Thyroid gland (tissue), 4 donors: ENCODE data around the gene NFILZ. TPM values are rescaled to one million over a fixed set of nuclear protein-coding genes. Genes with fewer than 3 reads are reported as not detected.

ENCODE experiments used
- DNase-seq, 2 donors: peaks; one replicate each; pipeline ENCODE4 v3.0.0-alpha.2; 2019
- H3K27ac ChIP-seq, 3 donors: fragments of 200-600 bp; sonication (generic); 1 replicate in 2 of 3; 2 replicates in 1 of 3; pipeline ENCODE4 v1.5.1; 2016 to 2019; ENCODE audit warnings: mild to moderate bottlenecking in 1 of 3, moderate library complexity in 1 of 3
- H3K27me3 ChIP-seq: fragments of 200-600 bp; sonication (generic); one replicate; pipeline ENCODE4 v1.5.1; 2019
- H3K36me3 ChIP-seq, 2 donors: fragments of 200-600 bp; sonication (generic); one replicate each; pipeline ENCODE4 v1.5.1; 2016 to 2019
- H3K4me1 ChIP-seq, 2 donors: fragments of 200-600 bp; sonication (generic); one replicate each; pipeline ENCODE4 v1.5.1; 2017 to 2019
- H3K4me3 ChIP-seq, 3 donors: fragments of 200-600 bp; sonication (generic); replicated peaks in 1 of 3; 1 replicate in 2 of 3; 2 replicates in 1 of 3; pipeline ENCODE4 v1.5.1; 2016; ENCODE audit warnings: mild to moderate bottlenecking in 1 of 3
- H3K9me3 ChIP-seq: fragments of 200-600 bp; sonication (generic); one replicate; pipeline ENCODE4 v1.5.1; 2017
- POLR2A ChIP-seq, 2 donors: fragments of 450-650 bp; IDR thresholded peaks; one replicate each; pipeline ENCODE4 v1.6.1; 2017; ENCODE audit warnings: antibody characterized with exemption in 2 of 2, mild to moderate bottlenecking in 2 of 2, moderate library complexity in 1 of 2
- WGBS, 2 donors: methylation state at CpG; one replicate each; pipeline ENCODE4 v1.1.5; 2017; 5-methylcytosine and 5-hydroxymethylcytosine counted together
- intact Hi-C: fragments of 100-400 bp; cut with DNase I; formaldehyde crosslinking; loops from one replicate; pipeline ENCODE4 v1.15.1; 2023
- total RNA-seq, 4 donors: library from RNA; depleted of rRNA; stranded (reverse); fragments of >200 nt; gene quantifications; one replicate each; pipeline ENCODE4 v1.2.3, GENCODE V29; 2016
- TF ChIP-seq, protein P1 (sequence below), 6 experiments: fragments of 200-600 bp in 3 of 6; fragments of 450-650 bp in 3 of 6; sonication (generic) in 3 of 6; IDR thresholded peaks; one replicate each; pipeline ENCODE4 v1.5.1; 2016 to 2019; ENCODE audit warnings: antibody characterized with exemption in 6 of 6, mild to moderate bottlenecking in 2 of 6, inconsistent platforms in 1 of 6, moderate library complexity in 1 of 6

Gene NFILZ, protein sequence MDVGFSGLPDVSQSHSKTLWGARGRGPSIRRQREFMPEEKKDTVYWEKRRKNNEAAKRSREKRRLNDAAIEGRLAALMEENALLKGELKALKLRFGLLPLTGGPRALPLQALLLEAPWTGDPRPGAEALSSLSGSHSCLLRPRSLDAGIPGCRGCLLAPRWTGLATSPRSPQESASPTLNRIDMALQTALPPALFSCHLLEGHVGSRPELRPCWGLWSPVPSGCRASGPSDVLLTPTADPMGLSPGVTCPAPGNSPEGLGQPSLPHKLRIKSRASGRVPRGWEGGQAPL
- total RNA-seq = not detected

DNA sequence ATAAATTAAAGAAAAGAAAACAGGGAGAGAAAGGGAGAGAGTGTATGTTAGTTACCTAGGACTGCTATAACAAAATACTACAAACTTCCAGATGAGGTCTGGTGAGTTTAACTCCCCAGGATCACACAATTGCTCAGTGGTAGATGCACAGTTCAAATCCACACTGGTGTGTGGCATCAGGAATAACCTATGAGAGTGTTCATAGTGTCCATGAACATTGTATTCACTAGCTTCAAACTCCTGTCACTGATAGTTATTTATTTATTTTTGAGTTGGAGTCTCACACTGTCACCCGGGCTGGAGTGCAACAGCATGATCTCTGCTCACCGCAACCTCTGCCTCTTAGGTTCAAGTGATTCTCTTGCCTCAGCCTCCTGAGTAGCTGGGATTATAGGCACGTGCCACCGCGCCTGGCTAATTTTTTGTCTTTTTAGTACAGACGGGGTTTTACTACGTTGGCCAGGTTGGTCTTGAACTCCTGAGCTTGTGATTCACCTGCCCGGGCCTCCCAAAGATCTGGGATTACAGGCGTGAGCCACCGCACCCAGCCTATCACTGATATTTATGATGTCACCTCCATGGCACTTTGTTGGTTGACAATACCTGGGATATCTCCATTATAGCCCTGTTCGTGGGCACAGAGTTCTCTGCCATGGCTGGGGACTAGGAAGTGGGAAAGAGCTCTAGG, at the start of gene NFILZ:
Gene NFILZ, plus strand, starts transcription at position 638 of the 688 bp plus-strand sequence. CDS start 46,133 bp downstream, outside the sequence.
- intact Hi-C loops = no loop called here
- no peak for DNase-seq
- Histone ChIP-seq H3K9me3 (no peaks in the 10 kb centered on the region), H3K27ac (no peak within 1 kb of the TSS), H3K4me1 (no peaks in the 10 kb centered on the region), H3K36me3 (no peaks in the 10 kb centered on the region), H3K4me3 (no peak within 1 kb of the TSS), H3K27me3 (no peaks in the 10 kb centered on the region)
- 89 to 91% methylated on average over 10 to 11 of the region's 11 CpGs for WGBS, 2 donors
- TF ChIP-seq, protein P1, sequence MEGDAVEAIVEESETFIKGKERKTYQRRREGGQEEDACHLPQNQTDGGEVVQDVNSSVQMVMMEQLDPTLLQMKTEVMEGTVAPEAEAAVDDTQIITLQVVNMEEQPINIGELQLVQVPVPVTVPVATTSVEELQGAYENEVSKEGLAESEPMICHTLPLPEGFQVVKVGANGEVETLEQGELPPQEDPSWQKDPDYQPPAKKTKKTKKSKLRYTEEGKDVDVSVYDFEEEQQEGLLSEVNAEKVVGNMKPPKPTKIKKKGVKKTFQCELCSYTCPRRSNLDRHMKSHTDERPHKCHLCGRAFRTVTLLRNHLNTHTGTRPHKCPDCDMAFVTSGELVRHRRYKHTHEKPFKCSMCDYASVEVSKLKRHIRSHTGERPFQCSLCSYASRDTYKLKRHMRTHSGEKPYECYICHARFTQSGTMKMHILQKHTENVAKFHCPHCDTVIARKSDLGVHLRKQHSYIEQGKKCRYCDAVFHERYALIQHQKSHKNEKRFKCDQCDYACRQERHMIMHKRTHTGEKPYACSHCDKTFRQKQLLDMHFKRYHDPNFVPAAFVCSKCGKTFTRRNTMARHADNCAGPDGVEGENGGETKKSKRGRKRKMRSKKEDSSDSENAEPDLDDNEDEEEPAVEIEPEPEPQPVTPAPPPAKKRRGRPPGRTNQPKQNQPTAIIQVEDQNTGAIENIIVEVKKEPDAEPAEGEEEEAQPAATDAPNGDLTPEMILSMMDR (IDR thresholded peaks at IDR 0.05) = no peak
- no peak for TF ChIP-seq POLR2A (IDR thresholded peaks at IDR 0.05)

DNA sequence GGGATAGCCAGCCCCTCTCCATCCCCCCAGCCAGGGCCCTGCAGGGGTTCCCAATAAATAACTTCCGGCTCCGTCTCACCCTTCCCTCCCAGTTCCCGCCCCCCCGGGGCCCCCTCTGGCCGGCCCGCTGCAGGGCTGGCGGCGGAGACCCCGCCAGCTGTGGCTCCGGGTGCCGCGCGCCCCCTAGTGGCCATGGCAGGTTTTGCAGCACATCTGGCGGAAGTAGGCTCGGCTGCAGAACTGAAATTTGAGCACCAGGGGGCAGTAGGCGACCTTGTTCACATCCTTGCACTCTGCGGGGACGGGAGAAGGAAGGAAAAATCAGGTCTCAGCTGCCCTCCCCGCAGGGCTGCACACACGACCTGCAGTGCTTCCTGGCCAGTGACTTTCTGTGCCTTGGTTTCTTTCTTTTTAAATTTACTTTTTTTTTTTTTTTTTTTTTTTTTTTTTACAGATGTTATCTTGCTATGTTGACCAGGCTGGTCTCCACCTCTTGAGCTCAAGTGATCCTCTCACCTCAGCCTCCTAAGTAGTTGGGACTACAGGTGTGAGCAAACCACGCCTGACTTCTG, 49.6 kb upstream of the NFILZ start:
- Histone ChIP-seq H3K9me3 (no peaks in the 10 kb centered on the region), H3K36me3 (no peaks in the 10 kb centered on the region), H3K27ac (no peak overlapping the region), H3K4me1 (no peaks in the 10 kb centered on the region), H3K4me3 (no peak overlapping the region), H3K27me3 (no peaks in the 10 kb centered on the region)
- TF ChIP-seq, protein P1 (IDR thresholded peaks at IDR 0.05) = peak; percentile 86 to 100 (median 98)
- TF ChIP-seq POLR2A (IDR thresholded peaks at IDR 0.05) = no peak
- intact Hi-C loops = loop anchor here (10.0 kb wide), 1 partner anchor 246 kb away; no protein-coding TSS in a partner anchor
- WGBS, 2 donors = 5 to 9% methylated on average over 8 to 10 of the region's 21 CpGs
- DNase-seq = peak; percentile 68 to 72

DNA sequence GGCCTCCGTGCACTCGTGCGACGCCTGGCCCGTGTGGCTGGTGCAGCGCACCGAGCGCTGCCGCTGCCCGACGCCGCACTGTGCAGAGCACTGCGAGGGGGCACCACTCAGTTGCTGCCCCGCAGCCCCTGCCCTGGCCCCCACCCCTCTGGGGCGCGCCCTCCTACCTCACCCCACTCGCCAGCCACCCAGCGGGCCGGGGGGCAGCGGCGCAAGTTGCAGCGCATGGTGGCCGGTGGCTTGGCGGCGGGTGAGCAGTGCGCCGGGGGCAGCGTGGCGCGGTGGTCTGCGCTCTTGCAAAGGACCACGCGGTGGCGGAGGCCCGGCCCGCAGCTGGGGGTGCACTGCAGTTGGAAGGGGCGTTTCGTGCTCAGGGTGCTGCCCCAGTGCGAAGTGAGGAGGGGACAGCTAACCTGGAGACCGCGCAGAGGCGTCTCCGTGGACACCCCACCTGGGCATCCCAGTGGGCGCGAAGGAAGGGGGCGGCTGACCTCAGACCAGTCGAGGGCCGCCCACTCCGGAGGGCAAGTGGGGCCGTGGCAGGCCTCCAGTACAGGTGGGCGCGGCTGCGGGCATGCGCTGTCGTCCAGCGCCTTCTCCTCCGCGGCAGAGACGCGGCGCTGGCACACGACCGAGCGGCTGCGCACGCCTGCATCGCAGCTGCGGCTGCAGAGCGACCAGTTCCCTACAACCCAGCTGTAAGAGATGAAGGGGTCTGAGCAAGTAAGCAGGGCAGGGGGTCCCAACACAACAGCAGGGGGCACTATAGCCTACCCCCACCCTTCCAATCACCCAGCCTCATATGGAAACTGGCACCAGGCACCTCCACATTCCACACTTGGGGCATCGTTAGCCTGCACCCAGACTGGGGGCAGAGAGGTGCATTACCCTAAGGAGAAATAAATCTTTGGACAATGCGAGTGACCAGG, 45.2 kb upstream of the NFILZ start:
- intact Hi-C loops = loop anchor here (10.0 kb wide), 1 partner anchor 250 kb away; no protein-coding TSS in a partner anchor
- no peaks in the 10 kb centered on the region for H3K27me3 ChIP-seq
- H3K4me1 ChIP-seq = no peaks in the 10 kb centered on the region
- no peak for DNase-seq
- H3K4me3 ChIP-seq = no peak overlapping the region
- H3K27ac ChIP-seq = no peak overlapping the region
- 68 to 89% methylated on average over 48 to 52 of the region's 71 CpGs for WGBS, 2 donors
- no peak for TF ChIP-seq POLR2A (IDR thresholded peaks at IDR 0.05)
- TF ChIP-seq, protein P1 (IDR thresholded peaks at IDR 0.05) = no peak
- no peaks in the 10 kb centered on the region for H3K9me3 ChIP-seq
- no peaks in the 10 kb centered on the region for H3K36me3 ChIP-seq

DNA sequence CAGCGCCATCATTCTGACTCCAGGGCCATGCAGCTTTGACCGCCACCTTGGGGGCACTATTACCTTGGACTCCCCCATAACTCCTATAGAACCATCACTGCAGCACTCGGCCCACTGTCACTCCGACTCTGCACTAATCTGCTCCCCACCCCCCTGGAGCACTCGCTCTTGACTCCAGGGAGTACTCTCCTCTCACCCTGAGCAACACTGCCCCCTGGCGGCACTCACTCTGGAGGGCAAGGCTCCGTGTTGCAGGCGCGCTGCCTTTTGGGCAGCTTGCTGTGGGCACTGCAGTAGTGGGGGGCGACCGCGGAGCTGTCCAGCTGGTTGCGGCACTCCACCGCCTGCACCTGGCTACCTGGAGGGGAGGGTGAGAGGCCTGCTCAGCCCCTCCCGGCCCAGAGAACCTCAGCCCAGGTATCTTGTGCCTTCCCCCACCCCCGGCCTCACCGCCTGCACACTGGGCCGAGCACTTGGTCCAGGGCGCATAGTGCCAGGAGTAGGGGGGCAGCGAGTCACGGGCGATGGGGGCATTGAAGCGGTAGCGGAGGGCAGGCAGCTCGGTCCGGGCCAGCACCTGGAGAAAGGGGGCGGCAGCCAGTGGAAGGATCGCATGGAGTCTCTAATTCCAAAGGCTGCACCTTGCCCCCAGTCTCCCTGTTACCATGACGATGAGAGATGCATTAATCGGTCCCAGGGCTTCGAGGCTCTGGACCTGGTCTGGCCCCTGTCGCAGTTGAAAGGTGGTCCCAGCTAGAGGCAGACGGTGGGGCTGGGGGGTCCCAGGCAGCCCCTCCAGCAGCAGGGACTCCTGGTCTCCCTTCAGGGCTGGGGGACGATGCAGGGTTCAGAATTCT, 44.3 kb upstream of the NFILZ start:
- peak; percentile 45 to 54 for DNase-seq
- no peaks in the 10 kb centered on the region for H3K4me1 ChIP-seq
- 69 to 70% methylated on average over 12 to 20 of the region's 34 CpGs for WGBS, 2 donors
- no peaks in the 10 kb centered on the region for H3K9me3 ChIP-seq
- TF ChIP-seq, protein P1 (IDR thresholded peaks at IDR 0.05) = peak in 4 of 6 experiments; percentile 9 to 54 (median 37)
- TF ChIP-seq POLR2A (IDR thresholded peaks at IDR 0.05) = no peak
- H3K36me3 ChIP-seq = no peaks in the 10 kb centered on the region
- intact Hi-C loops = loop anchor here (10.0 kb wide), 1 partner anchor 251 kb away; no protein-coding TSS in a partner anchor
- H3K27me3 ChIP-seq = no peaks in the 10 kb centered on the region
- H3K27ac ChIP-seq = no peak overlapping the region
- no peak overlapping the region for H3K4me3 ChIP-seq
